BE2C (cell line): ENCODE data around the gene EEFSEC.

Experiments
- DNase-seq: peaks from one replicate; pipeline ENCODE4 v3.0.0-alpha.2; 2020
- H3K27me3 ChIP-seq: fragments of 250-450 bp; sonication (Bioruptor Pico); 2 replicates; pipeline ENCODE4 v1.5.1; 2020; ENCODE audit warnings: mild to moderate bottlenecking
- H3K36me3 ChIP-seq: fragments of 250-450 bp; sonication (Bioruptor Pico); 2 replicates; pipeline ENCODE4 v1.5.1; 2020; ENCODE audit warnings: mild to moderate bottlenecking
- H3K4me1 ChIP-seq: fragments of 250-450 bp; sonication (Bioruptor Pico); 2 replicates; pipeline ENCODE4 v1.5.1; 2020
- H3K4me3 ChIP-seq: 2 replicates; pipeline ENCODE4 v1.5.1; 2011; ENCODE audit warnings: low read depth, low read length
- H3K9me3 ChIP-seq: fragments of 250-450 bp; sonication (Bioruptor Pico); 2 replicates; pipeline ENCODE4 v1.5.1; 2020
- TF ChIP-seq, protein P1 (sequence below): IDR thresholded peaks from 2 replicates; pipeline ENCODE4 v1.5.1; 2012; ENCODE audit warnings: mild to moderate bottlenecking, low read depth, low read length

EEFSEC gene

DNA sequence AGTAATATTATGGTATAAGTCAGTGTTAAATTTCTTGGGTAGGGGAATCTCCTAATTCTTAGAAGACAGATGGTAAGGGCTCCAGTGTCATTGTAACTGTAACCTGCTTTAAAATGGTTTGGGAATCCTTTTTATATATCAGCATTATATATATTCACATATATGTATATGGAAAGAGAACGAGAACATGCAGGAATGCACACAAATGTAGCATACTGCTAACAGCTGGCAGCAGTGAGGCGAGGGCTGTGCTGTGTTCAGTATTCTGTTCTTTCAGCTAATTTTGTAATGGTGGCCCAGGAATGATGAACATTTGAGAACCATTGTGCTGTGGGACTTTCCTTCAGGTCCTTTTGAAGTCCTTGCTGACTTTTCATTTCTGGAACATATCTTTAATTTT lies 60.8 kb downstream of the EEFSEC start:
- DNase-seq = no peak
- Histone ChIP-seq H3K9me3 (no peaks in the 10 kb centered on the region; the same call in 1 of the 2 replicates), H3K27me3 (no peaks in the 10 kb centered on the region), H3K4me1 (peaks cover 4% of the 10 kb centered on the region), H3K4me3 (no peak overlapping the region), H3K36me3 (no peaks in the 10 kb centered on the region)
- TF ChIP-seq, protein P1, sequence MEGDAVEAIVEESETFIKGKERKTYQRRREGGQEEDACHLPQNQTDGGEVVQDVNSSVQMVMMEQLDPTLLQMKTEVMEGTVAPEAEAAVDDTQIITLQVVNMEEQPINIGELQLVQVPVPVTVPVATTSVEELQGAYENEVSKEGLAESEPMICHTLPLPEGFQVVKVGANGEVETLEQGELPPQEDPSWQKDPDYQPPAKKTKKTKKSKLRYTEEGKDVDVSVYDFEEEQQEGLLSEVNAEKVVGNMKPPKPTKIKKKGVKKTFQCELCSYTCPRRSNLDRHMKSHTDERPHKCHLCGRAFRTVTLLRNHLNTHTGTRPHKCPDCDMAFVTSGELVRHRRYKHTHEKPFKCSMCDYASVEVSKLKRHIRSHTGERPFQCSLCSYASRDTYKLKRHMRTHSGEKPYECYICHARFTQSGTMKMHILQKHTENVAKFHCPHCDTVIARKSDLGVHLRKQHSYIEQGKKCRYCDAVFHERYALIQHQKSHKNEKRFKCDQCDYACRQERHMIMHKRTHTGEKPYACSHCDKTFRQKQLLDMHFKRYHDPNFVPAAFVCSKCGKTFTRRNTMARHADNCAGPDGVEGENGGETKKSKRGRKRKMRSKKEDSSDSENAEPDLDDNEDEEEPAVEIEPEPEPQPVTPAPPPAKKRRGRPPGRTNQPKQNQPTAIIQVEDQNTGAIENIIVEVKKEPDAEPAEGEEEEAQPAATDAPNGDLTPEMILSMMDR = no peak

DNA sequence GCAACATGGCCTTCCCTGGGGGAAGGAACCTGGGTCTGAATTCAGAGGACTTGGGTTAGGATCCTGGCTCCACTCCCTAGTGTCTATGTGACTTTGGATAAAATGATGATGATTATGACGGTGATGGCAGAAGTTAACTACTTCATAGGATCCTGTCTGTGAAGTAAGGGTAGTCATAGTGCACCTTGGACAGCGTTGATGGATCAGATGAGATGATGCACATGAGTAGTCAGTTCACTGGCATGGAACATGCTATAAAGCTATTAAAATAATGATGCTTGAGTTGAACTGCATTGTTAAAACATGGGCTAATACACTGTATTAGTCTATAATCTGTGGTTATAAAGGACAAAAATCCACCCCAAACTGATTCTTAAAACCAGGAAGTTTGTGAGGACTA lies 62.0 kb downstream of the EEFSEC start:
- DNase-seq = no peak
- Histone ChIP-seq H3K27me3 (no peaks in the 10 kb centered on the region), H3K9me3 (no peaks in the 10 kb centered on the region; the same call in 1 of the 2 replicates), H3K4me1 (peaks cover 4% of the 10 kb centered on the region), H3K36me3 (no peaks in the 10 kb centered on the region), H3K4me3 (no peak overlapping the region)
- TF ChIP-seq, protein P1 = no peak

DNA sequence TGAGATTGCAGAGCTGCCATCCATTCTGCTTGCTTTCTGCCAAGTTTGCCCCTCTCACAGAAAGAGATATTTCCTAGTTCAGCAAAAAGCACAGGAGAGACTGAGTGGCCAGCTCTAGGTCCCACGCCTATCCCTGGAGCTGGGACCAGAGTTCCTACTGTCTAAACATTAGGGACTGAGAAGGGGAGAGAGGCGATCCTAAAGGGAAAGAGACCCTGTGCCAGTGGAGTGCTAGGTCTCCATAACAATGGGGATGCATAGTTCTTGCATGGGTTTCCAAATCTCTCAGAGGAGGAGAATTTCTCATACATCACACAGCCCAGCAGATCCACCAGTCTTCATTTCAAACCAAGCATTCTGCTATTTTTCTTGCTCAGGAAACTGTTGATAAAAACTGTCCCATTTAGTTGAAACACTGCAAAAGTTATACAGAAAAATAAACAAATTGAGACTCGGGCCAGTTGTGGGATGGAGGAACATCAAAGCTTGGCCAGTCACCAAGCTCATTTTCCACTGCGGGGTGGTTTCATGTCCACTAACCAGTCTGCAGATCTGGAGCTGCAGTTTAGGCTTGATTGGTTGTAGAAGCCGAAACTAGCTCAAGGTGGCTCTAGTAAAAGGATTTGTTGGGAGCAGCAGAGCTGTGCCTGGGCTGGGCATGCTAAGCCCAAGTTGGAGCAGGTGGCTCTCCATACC lies 62.7 kb downstream of the EEFSEC start:
- no peaks in the 10 kb centered on the region; the same call in 1 of the 2 replicates for H3K9me3 ChIP-seq
- H3K4me1 ChIP-seq = peaks cover 4% of the 10 kb centered on the region
- H3K36me3 ChIP-seq = no peaks in the 10 kb centered on the region
- DNase-seq = no peak
- TF ChIP-seq, protein P1 = no peak
- H3K4me3 ChIP-seq = no peak overlapping the region
- H3K27me3 ChIP-seq = no peaks in the 10 kb centered on the region

DNA sequence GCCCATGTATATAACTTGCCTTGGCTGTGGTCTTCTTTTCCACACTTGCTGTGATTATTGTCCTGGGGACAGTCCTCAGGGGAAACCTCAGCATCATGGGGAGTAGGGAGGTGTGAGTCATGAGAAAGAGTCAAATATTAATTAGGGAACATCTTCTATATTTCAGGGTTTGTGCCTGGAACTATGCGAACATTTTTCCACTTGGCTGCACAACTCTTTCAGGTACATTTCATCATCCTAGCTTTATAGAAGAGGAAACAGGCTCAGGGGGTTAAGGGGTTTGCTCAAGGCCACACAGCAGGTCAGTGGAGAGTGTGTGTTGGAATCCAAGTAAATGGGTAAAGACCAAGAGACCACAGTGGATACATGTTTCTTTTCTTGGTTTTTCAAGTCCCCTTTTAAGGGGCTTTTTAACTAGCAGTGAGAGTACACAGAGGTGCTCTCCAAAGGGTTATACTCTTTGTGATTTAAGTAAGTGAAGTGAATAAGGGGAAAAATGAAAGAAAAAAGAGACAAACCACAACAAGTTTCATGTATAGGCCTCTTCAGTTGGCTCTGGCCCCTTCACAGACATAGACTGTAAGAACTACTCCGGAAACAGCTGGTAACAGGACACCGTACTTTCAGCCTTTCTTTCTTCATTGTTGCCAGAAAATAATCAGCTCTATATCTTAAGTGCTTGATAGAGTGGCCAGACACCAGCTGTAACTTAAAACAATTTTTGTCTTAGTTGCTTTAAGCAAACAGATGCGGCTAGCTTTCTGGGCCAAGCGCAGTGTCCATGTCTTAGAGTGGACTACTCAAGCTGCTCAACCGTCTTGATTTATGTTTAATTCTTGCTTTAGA lies 64.6 kb downstream of the EEFSEC start:
- peaks cover 4% of the 10 kb centered on the region for H3K4me1 ChIP-seq
- no peaks in the 10 kb centered on the region for H3K36me3 ChIP-seq
- H3K4me3 ChIP-seq = no peak overlapping the region
- H3K27me3 ChIP-seq = no peaks in the 10 kb centered on the region
- no peak for DNase-seq
- H3K9me3 ChIP-seq = peaks cover 2% of the 10 kb centered on the region; the same call in 1 of the 2 replicates
- TF ChIP-seq, protein P1 = no peak

DNA sequence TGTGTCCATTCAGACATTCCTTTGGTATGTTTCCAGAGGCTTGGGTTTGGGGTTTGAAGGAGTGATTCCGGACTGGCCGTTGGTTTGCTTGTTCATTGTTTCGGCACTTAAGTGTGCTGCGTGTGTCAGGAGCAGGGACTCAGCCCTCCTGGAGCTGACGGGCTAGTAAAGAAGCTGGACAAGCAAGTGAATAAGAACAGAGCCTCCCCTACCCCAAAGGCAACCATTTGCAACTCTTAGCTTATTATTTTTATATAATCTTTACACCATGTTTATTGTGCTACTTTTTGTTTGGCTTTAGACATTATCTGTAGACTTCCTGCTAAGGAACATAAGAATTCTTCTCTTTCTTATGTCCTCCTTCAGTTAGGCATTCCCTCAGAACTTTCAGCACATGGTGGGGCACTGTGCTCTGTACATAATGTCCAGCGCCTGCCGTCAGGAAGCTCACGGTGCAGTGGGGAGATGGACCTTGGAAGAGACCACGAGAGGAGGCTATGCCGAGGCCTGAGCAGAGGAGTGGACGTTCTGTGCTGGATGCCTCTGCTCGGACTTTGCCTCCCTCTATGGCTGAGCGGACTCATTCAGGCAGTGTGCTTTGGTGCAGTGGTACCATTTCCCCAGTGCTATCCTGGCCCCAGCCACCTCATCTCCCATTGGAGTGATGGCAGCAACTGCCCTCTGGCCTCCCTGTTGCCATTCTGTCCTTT lies 65.4 kb downstream of the EEFSEC start:
- TF ChIP-seq, protein P1 = no peak
- Histone ChIP-seq H3K4me3 (no peak overlapping the region), H3K4me1 (peaks cover 4% of the 10 kb centered on the region), H3K36me3 (no peaks in the 10 kb centered on the region), H3K9me3 (peaks cover 8% of the 10 kb centered on the region; the same call in 1 of the 2 replicates), H3K27me3 (no peaks in the 10 kb centered on the region)
- DNase-seq = no peak
